Upper lobe of right lung (tissue), 1 donor: ENCODE measurements around the gene EIF4E3. TPM values are rescaled to one million over a fixed set of nuclear protein-coding genes. Genes with fewer than 3 reads are reported as not detected.

Experiments used
- ATAC-seq: fragments of 200-7000 bp; cut with Tn5 transposase; one replicate; pipeline ENCODE4 v1.9.1; 2020; ENCODE audit warnings: mild to moderate bottlenecking, moderate library complexity
- DNase-seq: peaks from one replicate; pipeline ENCODE4 v3.0.0-alpha.2; 2020
- H3K27ac ChIP-seq: fragments of 200-600 bp; one replicate; pipeline ENCODE4 v1.8.0; 2022
- H3K27me3 ChIP-seq: fragments of 200-600 bp; one replicate; pipeline ENCODE4 v1.8.0; 2022; ENCODE audit warnings: mild to moderate bottlenecking
- H3K36me3 ChIP-seq: fragments of 200-600 bp; one replicate; pipeline ENCODE4 v1.8.0; 2022
- H3K4me1 ChIP-seq: fragments of 200-600 bp; one replicate; pipeline ENCODE4 v1.8.0; 2022
- H3K4me3 ChIP-seq: fragments of 200-600 bp; one replicate; pipeline ENCODE4 v1.8.0; 2022; ENCODE audit warnings: mild to moderate bottlenecking
- H3K9me3 ChIP-seq: fragments of 200-600 bp; one replicate; pipeline ENCODE4 v1.8.0; 2022
- intact Hi-C: fragments of 100-400 bp; cut with DNase I; formaldehyde crosslinking; loops from one replicate; pipeline ENCODE4 v1.11.0; 2022
- total RNA-seq: library from RNA; stranded (reverse); fragmentation: NEBNext Ultra II Directional; extraction: Animal tissue kit (Norgen Biotek cat#: 25700); gene quantifications from one replicate; pipeline ENCODE4 v1.2.1, GENCODE V29; 2021
- TF ChIP-seq, protein P1 (sequence below): fragments of 200-600 bp; IDR thresholded peaks from one replicate; pipeline ENCODE4 v1.8.0; 2022; ENCODE audit warnings: antibody characterized with exemption
- donor health status: DM: no; HTN: yes; CAD: no; lungs with severe emphysema.

EIF4E3 gene
- total RNA-seq, 1 donor from 2014 or later = 38.4 TPM

DNA sequence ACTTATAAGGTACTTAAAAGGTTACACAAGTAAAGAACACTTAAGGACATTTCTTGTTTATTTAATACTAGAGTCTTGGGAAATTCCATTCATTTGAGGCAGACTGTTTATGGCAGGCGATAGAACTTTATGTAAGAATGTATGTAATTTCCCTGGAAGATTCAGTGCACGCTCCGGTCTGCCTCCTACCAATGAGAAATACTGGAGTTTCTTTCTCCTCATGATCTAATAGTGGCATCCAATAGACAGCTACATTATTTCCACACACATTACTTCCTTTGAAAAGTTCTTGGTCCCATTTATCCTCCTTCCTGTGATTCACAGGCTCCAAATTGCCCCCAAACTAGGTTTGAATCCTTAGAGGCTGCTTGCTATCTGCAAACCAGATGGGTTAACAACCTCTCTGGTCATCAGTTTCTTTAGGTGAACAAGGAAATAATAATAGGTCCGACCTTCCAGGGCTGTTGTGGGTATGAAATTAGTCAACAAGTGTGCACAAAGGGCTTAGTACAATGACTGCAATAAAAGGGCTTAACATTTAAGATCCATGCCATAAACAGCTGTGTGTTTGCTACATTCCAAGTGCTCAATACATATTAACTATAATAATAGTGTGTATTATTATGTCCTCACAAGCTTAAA is 30.7 kb downstream of the EIF4E3 start:
- DNase-seq = no peak
- Histone ChIP-seq H3K36me3 (no peaks in the 10 kb centered on the region), H3K4me3 (no peak overlapping the region), H3K27me3 (no peaks in the 10 kb centered on the region), H3K4me1 (peaks cover 23% of the 10 kb centered on the region), H3K9me3 (no peaks in the 10 kb centered on the region), H3K27ac (peak overlapping the region; percentile 48)
- intact Hi-C loops = no loop called here
- TF ChIP-seq, protein P1, sequence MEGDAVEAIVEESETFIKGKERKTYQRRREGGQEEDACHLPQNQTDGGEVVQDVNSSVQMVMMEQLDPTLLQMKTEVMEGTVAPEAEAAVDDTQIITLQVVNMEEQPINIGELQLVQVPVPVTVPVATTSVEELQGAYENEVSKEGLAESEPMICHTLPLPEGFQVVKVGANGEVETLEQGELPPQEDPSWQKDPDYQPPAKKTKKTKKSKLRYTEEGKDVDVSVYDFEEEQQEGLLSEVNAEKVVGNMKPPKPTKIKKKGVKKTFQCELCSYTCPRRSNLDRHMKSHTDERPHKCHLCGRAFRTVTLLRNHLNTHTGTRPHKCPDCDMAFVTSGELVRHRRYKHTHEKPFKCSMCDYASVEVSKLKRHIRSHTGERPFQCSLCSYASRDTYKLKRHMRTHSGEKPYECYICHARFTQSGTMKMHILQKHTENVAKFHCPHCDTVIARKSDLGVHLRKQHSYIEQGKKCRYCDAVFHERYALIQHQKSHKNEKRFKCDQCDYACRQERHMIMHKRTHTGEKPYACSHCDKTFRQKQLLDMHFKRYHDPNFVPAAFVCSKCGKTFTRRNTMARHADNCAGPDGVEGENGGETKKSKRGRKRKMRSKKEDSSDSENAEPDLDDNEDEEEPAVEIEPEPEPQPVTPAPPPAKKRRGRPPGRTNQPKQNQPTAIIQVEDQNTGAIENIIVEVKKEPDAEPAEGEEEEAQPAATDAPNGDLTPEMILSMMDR = no peak
- ATAC-seq = peak; percentile 67

DNA sequence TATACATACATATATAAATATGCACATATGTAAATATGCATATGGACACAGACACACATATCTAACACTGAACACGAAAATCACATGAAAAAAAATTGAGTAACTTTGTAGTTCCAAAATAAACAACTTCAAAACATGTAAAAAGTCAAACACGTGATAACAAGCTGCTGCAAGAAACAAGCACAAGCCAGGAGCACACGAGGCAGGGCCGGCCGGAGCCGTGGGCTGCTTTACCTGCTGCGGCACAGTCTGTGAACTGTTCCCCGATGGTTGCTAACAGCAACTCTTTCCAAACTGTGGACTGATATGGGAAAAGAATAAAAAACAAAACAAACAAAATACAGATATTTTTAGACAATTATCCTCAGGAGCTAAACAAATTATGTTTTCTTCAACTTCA is 31.6 kb downstream of the EIF4E3 start:
- Histone ChIP-seq H3K27me3 (no peaks in the 10 kb centered on the region), H3K27ac (peak overlapping the region; percentile 48), H3K9me3 (no peaks in the 10 kb centered on the region), H3K4me1 (peaks cover 23% of the 10 kb centered on the region), H3K36me3 (no peaks in the 10 kb centered on the region), H3K4me3 (no peak overlapping the region)
- peak; percentile 69 for DNase-seq
- peak; percentile 83 for ATAC-seq
- TF ChIP-seq, protein P1 = no peak
- intact Hi-C loops = no loop called here

DNA sequence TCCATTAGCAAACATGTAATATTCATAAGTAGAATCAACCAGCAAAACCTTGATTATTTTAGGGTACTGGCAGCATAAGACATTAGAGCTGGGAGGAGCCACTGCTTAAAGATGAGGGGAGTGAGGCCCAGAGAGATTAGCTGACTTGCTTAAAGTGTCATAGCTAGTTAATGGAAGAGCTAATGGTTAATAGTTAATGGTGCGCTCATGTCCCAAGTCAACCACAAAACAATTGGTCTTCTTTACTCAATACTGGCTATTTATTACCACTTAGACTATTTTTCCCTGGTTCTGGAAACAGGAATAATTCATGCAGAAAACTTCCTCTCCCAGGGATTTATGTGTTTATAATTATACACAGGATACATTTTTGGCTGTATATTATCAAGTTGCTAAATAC is 33.1 kb downstream of the EIF4E3 start:
- TF ChIP-seq, protein P1 = no peak
- Histone ChIP-seq H3K4me3 (no peak overlapping the region), H3K27me3 (no peaks in the 10 kb centered on the region), H3K27ac (no peak overlapping the region), H3K9me3 (no peaks in the 10 kb centered on the region), H3K4me1 (peaks cover 23% of the 10 kb centered on the region), H3K36me3 (no peaks in the 10 kb centered on the region)
- intact Hi-C loops = no loop called here
- ATAC-seq = no peak
- DNase-seq = no peak

DNA sequence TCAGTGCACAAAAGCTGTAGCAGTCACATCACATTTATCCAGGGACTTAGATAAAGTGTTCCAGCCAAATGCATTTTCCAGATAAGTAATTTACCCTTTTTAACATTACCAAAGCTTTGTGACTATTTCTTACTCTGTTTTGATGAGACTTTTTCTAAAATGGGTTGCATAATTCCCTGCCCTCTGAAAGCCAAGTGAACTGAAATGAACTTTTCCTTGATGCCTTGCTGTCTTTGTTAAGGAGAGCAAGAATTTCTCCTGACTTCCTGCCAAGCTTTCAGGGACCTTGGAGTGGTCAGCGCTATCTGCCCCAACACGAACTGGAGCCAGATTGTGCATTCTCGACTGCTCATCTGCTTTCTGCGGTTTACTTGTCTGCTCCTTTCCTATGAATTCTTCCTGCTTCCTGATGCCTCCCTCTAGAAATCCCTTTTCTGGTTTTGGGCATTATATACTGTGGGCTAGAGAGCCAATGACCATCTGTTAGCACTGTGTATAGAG is 34.8 kb downstream of the EIF4E3 start:
- Histone ChIP-seq H3K27me3 (no peaks in the 10 kb centered on the region), H3K4me1 (peaks cover 23% of the 10 kb centered on the region), H3K36me3 (no peaks in the 10 kb centered on the region), H3K27ac (no peak overlapping the region), H3K4me3 (no peak overlapping the region), H3K9me3 (no peaks in the 10 kb centered on the region)
- DNase-seq (no peak), ATAC-seq (peak; percentile 30)
- intact Hi-C loops = no loop called here
- TF ChIP-seq, protein P1 = no peak

DNA sequence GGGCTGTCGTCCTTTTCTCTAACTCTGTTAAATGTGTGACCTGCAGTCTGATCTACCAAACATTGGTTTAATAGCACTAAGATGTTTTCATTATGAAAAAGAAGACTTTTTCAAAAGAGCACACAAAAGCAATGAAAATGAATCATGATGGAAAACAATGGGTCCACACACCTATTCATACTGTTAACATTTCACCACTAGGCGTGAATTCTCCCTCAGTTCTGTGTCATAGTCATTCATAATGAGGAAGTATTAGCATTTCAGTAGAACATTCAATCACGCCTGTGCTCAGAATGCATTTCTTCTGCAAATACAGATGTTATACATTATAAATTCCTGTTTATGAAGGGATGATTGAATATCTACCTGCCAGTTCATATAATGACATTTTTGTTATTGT is 35.9 kb downstream of the EIF4E3 start:
- intact Hi-C loops = no loop called here
- Histone ChIP-seq H3K27ac (no peak overlapping the region), H3K36me3 (no peaks in the 10 kb centered on the region), H3K4me3 (no peak overlapping the region), H3K27me3 (no peaks in the 10 kb centered on the region), H3K9me3 (no peaks in the 10 kb centered on the region), H3K4me1 (peaks cover 21% of the 10 kb centered on the region)
- ATAC-seq = no peak
- TF ChIP-seq, protein P1 = no peak
- no peak for DNase-seq
